ENCODE data around the gene CPSF3. TPM values are rescaled to one million over a fixed set of nuclear protein-coding genes. Genes with fewer than 3 reads are reported as not detected.

Gene CPSF3
- total RNA-seq, 2 experiments from 2014 or later: 13.2 to 13.8 TPM

DNA sequence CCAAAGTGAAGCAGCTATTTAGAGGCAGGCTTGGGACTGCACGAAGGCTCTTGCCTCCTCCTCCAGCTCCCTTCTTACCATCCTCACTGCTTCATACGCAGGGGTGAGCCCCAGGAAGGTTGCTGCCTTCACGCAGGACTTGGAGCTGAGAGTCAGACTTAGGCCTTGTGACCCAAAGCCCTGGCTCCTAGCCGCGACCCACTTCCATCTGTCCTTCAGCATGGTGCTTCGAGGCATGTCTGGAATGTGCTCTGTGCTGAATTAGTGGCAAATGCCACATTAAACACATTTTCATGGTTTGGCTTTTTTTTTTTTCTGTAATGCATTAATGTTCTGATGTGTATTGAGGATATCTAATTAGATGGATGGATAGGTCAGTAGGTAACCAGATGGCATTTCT lies 37.6 kb upstream of the CPSF3 start:
- intact Hi-C loops (cut with DNase I, micrococcal nuclease): no loop called here
- Histone ChIP-seq H3K27me3 (ENCODE audit: control insufficient read depth in 1 of 2, insufficient read depth in 2 of 2, low read length in 2 of 2) (no peaks in the 10 kb centered on the region), H3K4me1 (ENCODE audit: insufficient read depth, low read length) (no peaks in the 10 kb centered on the region), H3K36me3 (ENCODE audit: insufficient read depth, low read length) (no peaks in the 10 kb centered on the region), H3K4me3 (ENCODE audit: low read length) (no peak overlapping the region), H3K9me3 (ENCODE audit: control insufficient read depth in 1 of 2, insufficient read depth in 1 of 2, low read length in 2 of 2) (no peaks in the 10 kb centered on the region), H3K27ac (ENCODE audit: low read depth in 1 of 2, low read length in 2 of 2) (no peak overlapping the region)
- Mint-ChIP-seq H3K4me1 (ENCODE audit: low read depth) (no peaks in the 10 kb centered on the region), H3K36me3 (ENCODE audit: low read depth) (no peaks in the 10 kb centered on the region), H3K27me3 (no peaks in the 10 kb centered on the region), H3K9me3 (no peaks in the 10 kb centered on the region), H3K27ac (no peak overlapping the region), H3K4me3 (no peak overlapping the region)
- TF ChIP-seq, protein P1, sequence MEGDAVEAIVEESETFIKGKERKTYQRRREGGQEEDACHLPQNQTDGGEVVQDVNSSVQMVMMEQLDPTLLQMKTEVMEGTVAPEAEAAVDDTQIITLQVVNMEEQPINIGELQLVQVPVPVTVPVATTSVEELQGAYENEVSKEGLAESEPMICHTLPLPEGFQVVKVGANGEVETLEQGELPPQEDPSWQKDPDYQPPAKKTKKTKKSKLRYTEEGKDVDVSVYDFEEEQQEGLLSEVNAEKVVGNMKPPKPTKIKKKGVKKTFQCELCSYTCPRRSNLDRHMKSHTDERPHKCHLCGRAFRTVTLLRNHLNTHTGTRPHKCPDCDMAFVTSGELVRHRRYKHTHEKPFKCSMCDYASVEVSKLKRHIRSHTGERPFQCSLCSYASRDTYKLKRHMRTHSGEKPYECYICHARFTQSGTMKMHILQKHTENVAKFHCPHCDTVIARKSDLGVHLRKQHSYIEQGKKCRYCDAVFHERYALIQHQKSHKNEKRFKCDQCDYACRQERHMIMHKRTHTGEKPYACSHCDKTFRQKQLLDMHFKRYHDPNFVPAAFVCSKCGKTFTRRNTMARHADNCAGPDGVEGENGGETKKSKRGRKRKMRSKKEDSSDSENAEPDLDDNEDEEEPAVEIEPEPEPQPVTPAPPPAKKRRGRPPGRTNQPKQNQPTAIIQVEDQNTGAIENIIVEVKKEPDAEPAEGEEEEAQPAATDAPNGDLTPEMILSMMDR (IDR thresholded peaks at IDR 0.05): no peak
- ChIA-PET POLR2A (no interaction called here), CTCF (no interaction called here)
- DNase-seq: no peak
- no peak for ATAC-seq (ENCODE audit: poor library complexity)

DNA sequence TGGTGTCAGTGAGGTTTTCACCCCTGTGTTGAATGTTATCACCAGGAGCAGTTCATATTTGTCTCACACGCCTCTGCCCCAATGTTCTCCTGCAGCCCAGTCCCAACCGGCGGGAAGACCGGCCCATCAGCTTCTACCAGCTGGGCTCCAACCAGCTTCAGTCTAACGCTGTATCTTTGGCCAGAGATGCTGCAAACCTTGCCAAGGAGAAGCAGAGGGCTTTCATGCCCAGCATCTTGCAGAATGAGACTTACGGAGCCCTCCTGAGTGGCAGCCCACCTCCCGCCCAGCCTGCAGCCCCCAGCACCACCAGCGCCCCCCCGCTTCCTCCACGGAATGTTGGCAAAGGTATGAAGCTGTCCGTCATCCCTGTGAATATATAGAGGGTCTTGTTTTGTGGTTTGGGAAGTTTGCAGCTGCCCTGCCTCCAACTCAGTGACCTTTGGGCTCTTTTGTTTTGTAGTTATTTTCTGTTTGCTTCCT lies 35.2 kb upstream of the CPSF3 start:
- CTCF ChIA-PET: no interaction called here
- DNase-seq (no peak), ATAC-seq (ENCODE audit: poor library complexity) (no peak)
- Mint-ChIP-seq H3K27ac (no peak overlapping the region), H3K27me3 (no peaks in the 10 kb centered on the region), H3K4me1 (ENCODE audit: low read depth) (no peaks in the 10 kb centered on the region), H3K36me3 (ENCODE audit: low read depth) (no peaks in the 10 kb centered on the region), H3K9me3 (no peaks in the 10 kb centered on the region), H3K4me3 (no peak overlapping the region)
- Histone ChIP-seq H3K36me3 (ENCODE audit: insufficient read depth, low read length) (no peaks in the 10 kb centered on the region), H3K27ac (ENCODE audit: low read depth in 1 of 2, low read length in 2 of 2) (no peak overlapping the region), H3K4me1 (ENCODE audit: insufficient read depth, low read length) (no peaks in the 10 kb centered on the region), H3K9me3 (ENCODE audit: control insufficient read depth in 1 of 2, insufficient read depth in 1 of 2, low read length in 2 of 2) (no peaks in the 10 kb centered on the region), H3K4me3 (ENCODE audit: low read length) (no peak overlapping the region), H3K27me3 (ENCODE audit: control insufficient read depth in 1 of 2, insufficient read depth in 2 of 2, low read length in 2 of 2) (no peaks in the 10 kb centered on the region)
- intact Hi-C loops (cut with DNase I, micrococcal nuclease): no loop called here
- TF ChIP-seq, protein P1 (IDR thresholded peaks at IDR 0.05): no peak
- POLR2A ChIA-PET: no interaction called here

DNA sequence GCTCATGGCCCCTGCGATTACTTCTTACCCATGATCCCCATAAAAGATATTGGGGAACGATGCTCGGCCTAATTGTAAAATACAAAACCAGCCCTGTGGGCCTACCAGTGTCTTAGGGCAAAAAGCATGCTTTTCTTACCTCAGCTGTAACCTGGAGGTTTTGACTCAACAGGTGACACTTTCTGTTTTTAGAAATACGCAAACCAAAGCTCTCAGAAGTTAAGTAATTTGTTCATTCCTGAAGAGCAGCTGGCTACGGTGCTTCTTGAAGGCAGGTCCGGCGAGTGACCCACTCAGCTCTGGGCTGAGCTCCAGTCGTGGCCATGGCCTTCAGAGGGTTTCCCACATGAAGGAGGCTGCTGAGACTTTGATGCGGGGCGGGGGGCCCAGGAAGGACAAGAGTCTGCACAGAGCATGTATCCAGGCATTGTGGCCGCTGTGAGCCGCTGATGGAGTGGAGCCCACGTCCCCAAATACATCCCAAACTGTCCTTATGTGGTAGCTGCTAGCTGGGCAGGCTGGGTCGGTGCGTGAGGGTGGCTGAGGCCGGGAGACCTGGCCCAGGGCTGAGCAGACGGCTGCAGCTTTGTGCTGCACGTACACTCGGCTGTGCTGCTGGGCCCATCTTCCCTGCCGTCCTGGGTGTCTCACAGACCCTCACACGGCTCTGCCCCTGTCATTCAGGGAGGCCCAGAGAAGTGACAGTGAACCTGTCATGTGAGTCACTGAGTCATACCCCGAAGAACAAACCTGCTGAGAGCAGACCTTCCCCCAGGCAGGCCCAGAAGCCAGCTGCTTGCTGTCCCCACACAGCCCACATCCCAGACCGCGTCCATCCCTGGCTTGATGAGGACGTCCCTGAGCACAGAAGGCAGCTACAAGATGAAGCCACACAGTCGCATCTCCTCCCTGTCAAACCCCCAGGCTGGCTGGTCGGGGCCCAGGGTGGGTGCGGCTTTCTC lies 34.2 kb upstream of the CPSF3 start:
- Mint-ChIP-seq H3K4me1 (ENCODE audit: low read depth) (no peaks in the 10 kb centered on the region), H3K27ac (no peak overlapping the region), H3K27me3 (no peaks in the 10 kb centered on the region), H3K4me3 (no peak overlapping the region), H3K36me3 (ENCODE audit: low read depth) (no peaks in the 10 kb centered on the region), H3K9me3 (no peaks in the 10 kb centered on the region)
- no peak for DNase-seq
- ChIA-PET CTCF (no interaction called here), POLR2A (no interaction called here)
- Histone ChIP-seq H3K4me3 (ENCODE audit: low read length) (no peak overlapping the region), H3K9me3 (ENCODE audit: control insufficient read depth in 1 of 2, insufficient read depth in 1 of 2, low read length in 2 of 2) (no peaks in the 10 kb centered on the region), H3K27me3 (ENCODE audit: control insufficient read depth in 1 of 2, insufficient read depth in 2 of 2, low read length in 2 of 2) (no peaks in the 10 kb centered on the region), H3K36me3 (ENCODE audit: insufficient read depth, low read length) (no peaks in the 10 kb centered on the region), H3K4me1 (ENCODE audit: insufficient read depth, low read length) (no peaks in the 10 kb centered on the region), H3K27ac (ENCODE audit: low read depth in 1 of 2, low read length in 2 of 2) (no peak overlapping the region)
- no peak for ATAC-seq (ENCODE audit: poor library complexity)
- intact Hi-C loops (cut with DNase I, micrococcal nuclease): no loop called here
- TF ChIP-seq, protein P1 (IDR thresholded peaks at IDR 0.05): no peak

Data from CD4-positive, alpha-beta T cell (primary cell).